T-helper 17 cell (primary cell): ENCODE data around the gene CDC42BPG. TPM values are rescaled to one million over a fixed set of nuclear protein-coding genes. Genes with fewer than 3 reads are reported as not detected.

Source experiments
- ATAC-seq: fragments of 150-1000 bp; cut with Tn5 transposase; 2 replicates; pipeline ENCODE4 v1.10.0; 2021; ENCODE audit warnings: mild to moderate bottlenecking, moderate library complexity
- DNase-seq, 3 donors: peaks; one replicate each; pipeline versions ENCODE4 v3.0.0 to v3.0.0-alpha.2; 2020 to 2021
- H3K9me3 ChIP-seq: one replicate; pipeline ENCODE4 v1.7.0; 2013; ENCODE audit warnings: low read length, mild to moderate bottlenecking; ENCODE audit not compliant: control insufficient read depth, poor library complexity, severe bottlenecking
- H3K27ac Mint-ChIP-seq: one replicate; pipeline ENCODE4 v1.8.0; 2022; ENCODE audit warnings: mild to moderate bottlenecking, moderate library complexity, mixed read lengths
- H3K27me3 Mint-ChIP-seq: one replicate; pipeline ENCODE4 v1.8.0; 2022; ENCODE audit warnings: mixed read lengths
- H3K36me3 Mint-ChIP-seq: one replicate; pipeline ENCODE4 v1.8.0; 2022; ENCODE audit warnings: low read depth, mixed read lengths
- H3K4me1 Mint-ChIP-seq: one replicate; pipeline ENCODE4 v1.8.0; 2022; ENCODE audit warnings: mild to moderate bottlenecking, mixed read lengths
- H3K4me3 Mint-ChIP-seq: one replicate; pipeline ENCODE4 v1.8.0; 2022; ENCODE audit warnings: mild to moderate bottlenecking, moderate library complexity, mixed read lengths
- total RNA-seq, 4 donors: library from RNA in 2 of 4; stranded (reverse) in 2 of 4; gene quantifications; one replicate each; pipeline ENCODE4 v1.2.3 and lab custom pipeline; 2022 to 2026

Gene CDC42BPG
- total RNA-seq, 2 donors from 2014 or later, result 4.0 to 7.7 TPM

- DNase-seq (no peak), ATAC-seq (no peak)
- peak overlapping the region; percentile 57 for H3K4me3 Mint-ChIP-seq
- H3K9me3 ChIP-seq, result no peaks in the 10 kb centered on the region
- H3K4me1 Mint-ChIP-seq, result peaks cover 25% of the 10 kb centered on the region
- no peaks in the 10 kb centered on the region for H3K27me3 Mint-ChIP-seq
- peak overlapping the region; percentile 51 for H3K27ac Mint-ChIP-seq
- H3K36me3 Mint-ChIP-seq, result no peaks in the 10 kb centered on the region
Observed at GRCh38 chr11:64887234-64887756, 42.8 kb upstream of the CDC42BPG start.

GRCh38 chr11:64885367-64886286 lies 41.2 kb upstream of the CDC42BPG start:
- Mint-ChIP-seq H3K4me3 (peak overlapping the region; percentile 70), H3K27me3 (no peaks in the 10 kb centered on the region), H3K4me1 (peaks cover 30% of the 10 kb centered on the region), H3K36me3 (no peaks in the 10 kb centered on the region), H3K27ac (peak overlapping the region; percentile 97)
- ATAC-seq, result peak; percentile 87
- no peak for DNase-seq
- H3K9me3 ChIP-seq, result no peaks in the 10 kb centered on the region

GRCh38 chr11:64884019-64884418 lies 39.6 kb upstream of the CDC42BPG start:
- no peak for ATAC-seq
- Mint-ChIP-seq H3K27me3 (no peaks in the 10 kb centered on the region), H3K4me1 (peaks cover 45% of the 10 kb centered on the region), H3K4me3 (no peak overlapping the region), H3K36me3 (no peaks in the 10 kb centered on the region), H3K27ac (peak overlapping the region; percentile 97)
- no peak for DNase-seq
- no peaks in the 10 kb centered on the region for H3K9me3 ChIP-seq

DNA sequence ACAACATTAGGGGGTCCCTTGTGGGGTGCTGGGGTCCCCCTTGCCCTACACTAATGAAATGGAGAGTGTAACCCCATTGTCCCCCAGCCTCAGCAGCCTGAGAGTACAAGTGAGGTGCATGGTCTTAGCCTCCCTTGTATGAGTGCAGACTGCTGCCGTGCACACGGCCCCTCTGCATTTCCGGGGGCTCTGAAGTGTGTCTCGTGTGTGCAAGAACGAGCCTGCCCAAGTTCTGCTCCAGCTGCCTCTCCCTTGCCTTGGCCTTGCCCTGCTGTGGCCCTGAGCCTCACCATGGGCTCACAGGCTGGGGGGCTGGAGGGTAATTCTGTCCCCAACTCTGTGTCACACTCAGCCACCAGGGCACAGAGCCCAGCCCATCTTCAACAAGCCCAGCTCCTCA lies 39.1 kb upstream of the CDC42BPG start:
- peak overlapping the region; percentile 97 for H3K27ac Mint-ChIP-seq
- no peak for ATAC-seq
- H3K27me3 Mint-ChIP-seq, result no peaks in the 10 kb centered on the region
- peaks cover 49% of the 10 kb centered on the region for H3K4me1 Mint-ChIP-seq
- no peaks in the 10 kb centered on the region for H3K9me3 ChIP-seq
- DNase-seq, result no peak
- no peaks in the 10 kb centered on the region for H3K36me3 Mint-ChIP-seq
- no peak overlapping the region for H3K4me3 Mint-ChIP-seq

DNA sequence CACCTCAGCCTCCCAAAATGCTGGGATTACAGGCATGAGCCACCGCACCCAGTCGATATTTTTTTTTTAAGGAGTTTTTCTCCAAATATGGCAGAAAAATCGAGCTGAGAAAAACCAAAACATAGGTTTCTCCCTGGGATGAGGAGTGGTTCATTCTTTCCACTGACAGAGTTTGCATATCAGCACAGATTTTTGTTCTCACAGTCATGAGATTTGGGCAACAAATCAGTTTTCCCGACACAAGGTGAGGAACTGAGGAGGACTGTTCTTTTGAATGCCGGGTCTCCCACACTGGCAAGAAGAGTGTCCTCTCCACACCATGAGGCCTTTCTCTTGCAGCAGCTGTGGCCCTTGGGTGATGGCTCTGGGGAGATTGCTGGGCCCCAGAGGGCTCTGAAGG lies 37.8 kb upstream of the CDC42BPG start:
- DNase-seq, result no peak
- Mint-ChIP-seq H3K36me3 (peaks cover 3% of the 10 kb centered on the region), H3K27ac (peak overlapping the region; percentile 97), H3K4me3 (no peak overlapping the region), H3K4me1 (peaks cover 45% of the 10 kb centered on the region), H3K27me3 (no peaks in the 10 kb centered on the region)
- ATAC-seq, result no peak
- no peaks in the 10 kb centered on the region for H3K9me3 ChIP-seq

DNA sequence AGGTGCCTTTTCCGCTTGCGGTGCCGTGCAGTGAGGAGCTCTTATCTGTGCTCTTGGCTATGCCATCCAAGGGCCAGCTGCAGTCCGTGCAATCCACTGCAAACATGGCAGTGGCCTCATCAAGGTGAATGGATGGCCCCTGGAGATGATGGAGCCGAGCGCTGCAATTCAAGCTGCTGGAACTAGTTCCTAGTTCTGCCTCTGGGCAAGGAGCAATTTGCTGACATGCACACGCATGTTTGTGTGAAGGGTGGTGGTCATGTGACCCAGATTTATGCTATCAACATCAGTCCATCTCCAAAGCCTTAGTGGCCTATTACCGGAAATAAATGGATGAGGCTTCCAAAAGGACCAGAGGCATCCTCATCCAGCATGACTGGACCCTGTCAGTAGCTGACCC lies 37.0 kb upstream of the CDC42BPG start:
- H3K36me3 Mint-ChIP-seq, result peaks cover 8% of the 10 kb centered on the region
- no peak for ATAC-seq
- no peaks in the 10 kb centered on the region for H3K9me3 ChIP-seq
- H3K4me3 Mint-ChIP-seq, result peak overlapping the region; percentile 97
- peaks cover 51% of the 10 kb centered on the region for H3K4me1 Mint-ChIP-seq
- no peaks in the 10 kb centered on the region for H3K27me3 Mint-ChIP-seq
- H3K27ac Mint-ChIP-seq, result peak overlapping the region; percentile 97
- DNase-seq, result no peak

DNA sequence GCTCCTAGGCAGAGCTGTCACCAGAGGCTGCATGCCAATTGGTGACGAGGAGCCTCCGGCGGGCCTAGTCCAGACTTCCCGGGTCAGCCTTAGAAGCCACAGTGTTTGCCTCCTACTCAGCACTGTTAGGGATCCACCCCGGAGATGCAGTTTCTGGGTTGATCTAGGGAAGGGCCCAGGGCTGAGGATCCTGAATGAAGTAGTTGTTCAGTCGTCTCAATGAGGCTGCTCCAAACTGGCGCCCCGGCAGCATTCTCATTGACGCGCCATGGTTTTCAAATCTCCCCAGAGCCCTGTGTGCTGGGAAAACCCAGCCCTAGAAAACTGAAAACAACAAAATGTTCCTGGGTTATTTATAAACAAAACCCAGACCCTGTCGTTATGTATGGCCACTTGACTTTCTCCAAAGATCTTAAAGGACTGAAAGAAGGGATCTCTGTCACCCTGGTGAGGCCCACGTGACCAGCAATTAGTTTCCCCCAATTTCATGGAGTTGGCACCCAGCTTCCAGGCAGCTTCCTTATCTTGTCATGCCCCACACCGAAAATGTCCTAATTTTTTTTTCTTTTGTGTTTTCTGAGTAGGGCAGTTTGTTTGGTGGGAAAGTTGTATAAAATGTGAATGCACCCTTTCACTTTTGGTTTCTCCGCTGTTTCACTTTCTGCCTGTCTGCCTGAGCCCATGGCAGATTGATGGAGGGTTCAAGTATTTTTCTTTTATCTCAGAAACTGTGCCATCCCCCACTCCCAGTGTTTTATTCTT lies 36.0 kb upstream of the CDC42BPG start:
- H3K36me3 Mint-ChIP-seq, result peaks cover 8% of the 10 kb centered on the region
- H3K27ac Mint-ChIP-seq, result peak overlapping the region; percentile 97
- peak overlapping the region; percentile 97 for H3K4me3 Mint-ChIP-seq
- DNase-seq (no peak), ATAC-seq (no peak)
- H3K27me3 Mint-ChIP-seq, result no peaks in the 10 kb centered on the region
- peaks cover 54% of the 10 kb centered on the region for H3K4me1 Mint-ChIP-seq
- H3K9me3 ChIP-seq, result no peaks in the 10 kb centered on the region

GRCh38 chr11:64879244-64879900 lies 34.9 kb upstream of the CDC42BPG start:
- no peak for ATAC-seq
- no peak for DNase-seq
- peak overlapping the region; percentile 97 for H3K27ac Mint-ChIP-seq
- peaks cover 8% of the 10 kb centered on the region for H3K36me3 Mint-ChIP-seq
- H3K4me3 Mint-ChIP-seq, result peak overlapping the region; percentile 97
- no peaks in the 10 kb centered on the region for H3K9me3 ChIP-seq
- H3K4me1 Mint-ChIP-seq, result peaks cover 60% of the 10 kb centered on the region
- H3K27me3 Mint-ChIP-seq, result no peaks in the 10 kb centered on the region

DNA sequence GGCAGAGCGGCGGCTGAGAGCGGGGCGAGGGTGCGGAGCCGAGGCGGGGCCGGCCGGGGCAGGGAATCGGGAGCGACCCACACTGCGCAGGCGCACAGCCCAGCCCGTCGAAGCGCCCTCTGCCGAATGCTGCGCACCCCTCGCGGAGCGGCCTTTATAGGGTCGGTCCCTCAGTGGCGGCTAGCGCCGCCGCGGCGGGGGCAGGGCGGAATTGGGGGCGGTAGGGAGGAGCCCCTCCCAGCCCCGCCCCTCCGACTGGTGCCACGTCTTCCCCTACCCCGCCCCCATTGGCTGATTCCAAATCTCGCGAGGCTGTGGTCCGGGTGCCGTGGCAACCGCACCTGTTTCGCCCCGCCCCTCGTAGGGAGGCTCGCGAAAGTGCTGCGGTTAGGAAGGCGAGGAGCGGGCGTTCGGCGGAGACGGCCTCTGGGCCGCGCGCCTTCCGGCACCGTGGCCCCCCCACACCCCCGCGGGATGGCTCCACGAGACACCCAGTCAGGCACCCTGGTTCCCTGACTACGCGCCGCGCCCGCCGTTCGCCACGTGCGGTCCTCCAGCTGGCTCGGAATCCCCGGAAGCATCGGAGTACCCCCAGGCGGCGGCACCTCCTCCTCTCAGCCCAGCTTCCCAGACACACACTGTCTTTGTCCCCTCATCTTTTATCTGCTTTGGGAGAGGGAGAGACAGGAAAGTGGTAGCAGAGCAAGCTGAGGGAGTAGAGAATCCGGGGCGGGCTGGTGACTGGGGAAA lies 34.2 kb upstream of the CDC42BPG start, which contains the start of gene EHD1:
EHD1 (minus strand) TSS at position 128 of the 750 bp plus-strand sequence. CDS start 157 bp downstream, outside the sequence.
- Mint-ChIP-seq H3K4me1 (peaks cover 62% of the 10 kb centered on the region), H3K36me3 (peaks cover 8% of the 10 kb centered on the region)

GRCh38 chr11:64878223-64878493 lies 33.7 kb upstream of the CDC42BPG start:
- ATAC-seq (peak; percentile 29), DNase-seq (peak in 1 of 3 donors; percentile 34)
- H3K9me3 ChIP-seq, result no peaks in the 10 kb centered on the region
- H3K4me3 Mint-ChIP-seq, result peak overlapping the region; percentile 97
- peak overlapping the region; percentile 97 for H3K27ac Mint-ChIP-seq
- H3K4me1 Mint-ChIP-seq, result peaks cover 65% of the 10 kb centered on the region
- no peaks in the 10 kb centered on the region for H3K27me3 Mint-ChIP-seq
- peaks cover 8% of the 10 kb centered on the region for H3K36me3 Mint-ChIP-seq

More for the DNA sequence above, 34.2 kb upstream of the CDC42BPG start, which contains the start of gene EHD1:
- Mint-ChIP-seq H3K4me3 (peak within 1 kb of the TSS; percentile 97), H3K27ac (peak within 1 kb of the TSS; percentile 97), H3K27me3 (no peaks in the 10 kb centered on the region)
- H3K9me3 ChIP-seq, result no peaks in the 10 kb centered on the region
- ATAC-seq (peak; percentile 84), DNase-seq (peak; percentile 99 to 100 (median 100))

GRCh38 chr11:64877390-64878222 lies 33.2 kb upstream of the CDC42BPG start:
- no peak for ATAC-seq
- DNase-seq, result no peak
- H3K36me3 Mint-ChIP-seq, result peaks cover 10% of the 10 kb centered on the region
- peak overlapping the region; percentile 97 for H3K27ac Mint-ChIP-seq
- H3K27me3 Mint-ChIP-seq, result no peaks in the 10 kb centered on the region
- peaks cover 70% of the 10 kb centered on the region for H3K4me1 Mint-ChIP-seq
- H3K9me3 ChIP-seq, result no peaks in the 10 kb centered on the region
- peak overlapping the region; percentile 97 for H3K4me3 Mint-ChIP-seq
